GM12892 (cell line): ENCODE data around the gene TTC28.
"Not testable (repeated sequence)": the region's sequence is repeated elsewhere in the genome, so short reads cannot be mapped to it uniquely, and the experiment has no call there.

Experiments
- POLR2A ChIP-seq: IDR thresholded peaks from 2 replicates; pipeline ENCODE4 v1.6.1; 2011; ENCODE audit warnings: low read depth, low read length, control low read depth
- TAF1 ChIP-seq: IDR thresholded peaks from 2 replicates; pipeline ENCODE4 v1.6.1; 2011; ENCODE audit warnings: low read depth, mild to moderate bottlenecking, control low read depth, low read length, borderline replicate concordance

- TF ChIP-seq TAF1, POLR2A: not testable (repeated sequence)
These were observed 510.3 kb downstream of the TTC28 start for GRCh38 chr22:28169314-28169713.
